ENCODE data around the gene GALE. TPM values are rescaled to one million over a fixed set of nuclear protein-coding genes. Genes with fewer than 3 reads are reported as not detected.

The GALE gene
- total and polyA plus RNA-seq, 2 of the 13 experiments (the other 11 are each of a cell fraction or from before 2014, with no cell fraction given), result 85.2 to 88.4 TPM

GRCh38 chr1:23772049-23772853 lies 28.3 kb downstream of the GALE start (continued):
- TF ChIP-seq, protein P1, sequence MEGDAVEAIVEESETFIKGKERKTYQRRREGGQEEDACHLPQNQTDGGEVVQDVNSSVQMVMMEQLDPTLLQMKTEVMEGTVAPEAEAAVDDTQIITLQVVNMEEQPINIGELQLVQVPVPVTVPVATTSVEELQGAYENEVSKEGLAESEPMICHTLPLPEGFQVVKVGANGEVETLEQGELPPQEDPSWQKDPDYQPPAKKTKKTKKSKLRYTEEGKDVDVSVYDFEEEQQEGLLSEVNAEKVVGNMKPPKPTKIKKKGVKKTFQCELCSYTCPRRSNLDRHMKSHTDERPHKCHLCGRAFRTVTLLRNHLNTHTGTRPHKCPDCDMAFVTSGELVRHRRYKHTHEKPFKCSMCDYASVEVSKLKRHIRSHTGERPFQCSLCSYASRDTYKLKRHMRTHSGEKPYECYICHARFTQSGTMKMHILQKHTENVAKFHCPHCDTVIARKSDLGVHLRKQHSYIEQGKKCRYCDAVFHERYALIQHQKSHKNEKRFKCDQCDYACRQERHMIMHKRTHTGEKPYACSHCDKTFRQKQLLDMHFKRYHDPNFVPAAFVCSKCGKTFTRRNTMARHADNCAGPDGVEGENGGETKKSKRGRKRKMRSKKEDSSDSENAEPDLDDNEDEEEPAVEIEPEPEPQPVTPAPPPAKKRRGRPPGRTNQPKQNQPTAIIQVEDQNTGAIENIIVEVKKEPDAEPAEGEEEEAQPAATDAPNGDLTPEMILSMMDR (CRISPR knock-in tag; IDR thresholded peaks at IDR 0.05), result peak; percentile 95
- no peak for TF ChIP-seq GMEB2 (CRISPR knock-in tag; IDR thresholded peaks at IDR 0.05; ENCODE audit: low read depth)
- TF ChIP-seq THYN1 (CRISPR knock-in tag; IDR thresholded peaks at IDR 0.05; ENCODE audit: borderline replicate concordance, low read depth), result no peak
- no peak for TF ChIP-seq ZNF550 (CRISPR knock-in tag; IDR thresholded peaks at IDR 0.05; ENCODE audit: borderline replicate concordance)
- 0 out of 2 replicates have a peak, but pooled peaks have one; percentile 41 for TF ChIP-seq RNF219 (CRISPR knock-in tag; IDR thresholded peaks at IDR 0.05)
- TF ChIP-seq, protein P2, sequence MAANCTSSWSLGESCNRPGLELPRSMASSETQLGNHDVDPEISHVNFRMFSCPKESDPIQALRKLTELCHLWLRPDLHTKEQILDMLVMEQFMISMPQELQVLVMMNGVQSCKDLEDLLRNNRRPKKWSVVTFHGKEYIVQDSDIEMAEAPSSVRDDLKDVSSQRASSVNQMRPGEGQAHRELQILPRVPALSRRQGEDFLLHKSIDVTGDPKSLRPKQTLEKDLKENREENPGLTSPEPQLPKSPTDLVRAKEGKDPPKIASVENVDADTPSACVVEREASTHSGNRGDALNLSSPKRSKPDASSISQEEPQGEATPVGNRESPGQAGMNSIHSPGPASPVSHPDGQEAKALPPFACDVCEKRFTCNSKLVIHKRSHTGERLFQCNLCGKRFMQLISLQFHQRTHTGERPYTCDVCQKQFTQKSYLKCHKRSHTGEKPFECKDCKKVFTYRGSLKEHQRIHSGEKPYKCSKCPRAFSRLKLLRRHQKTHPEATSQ (CRISPR knock-in tag; IDR thresholded peaks at IDR 0.05; ENCODE audit: borderline replicate concordance), result no peak
- TF ChIP-seq RAD21 (CRISPR knock-in tag; IDR thresholded peaks at IDR 0.05), result peak; percentile 78
- TF ChIP-seq HNRNPH1 (optimal IDR thresholded peaks at IDR 0.05; ENCODE audit: low read depth, low read length), result no peak
- peak; percentile 78 for TF ChIP-seq SMC3 (IDR thresholded peaks at IDR 0.05; ENCODE audit: low read length)
- no peak for TF ChIP-seq ZNF460 (CRISPR knock-in tag; IDR thresholded peaks at IDR 0.05; ENCODE audit: borderline replicate concordance)
- no peak for TF ChIP-seq ISL2 (CRISPR knock-in tag; IDR thresholded peaks at IDR 0.05)
- no peak for TF ChIP-seq MEF2D (CRISPR knock-in tag; IDR thresholded peaks at IDR 0.05)
- no peak for TF ChIP-seq MAF1 (CRISPR knock-in tag; IDR thresholded peaks at IDR 0.05; ENCODE audit: borderline replicate concordance)
- peak; percentile 30; the same call in 1 of the 2 replicates for TF ChIP-seq ELF3 (CRISPR knock-in tag; IDR thresholded peaks at IDR 0.05)
- TF ChIP-seq SRSF9 (IDR thresholded peaks at IDR 0.05; ENCODE audit: borderline replicate concordance, insufficient read depth, low read depth, low read length, poor library complexity, severe bottlenecking), result no peak
- TF ChIP-seq TEAD3 (CRISPR knock-in tag; optimal IDR thresholded peaks at IDR 0.05; ENCODE audit: borderline replicate concordance), result peak; percentile 39
- peak; percentile 37; the same call in 1 of the 2 replicates for TF ChIP-seq KDM2A (CRISPR knock-in tag; IDR thresholded peaks at IDR 0.05; ENCODE audit: borderline replicate concordance, low read depth)
- no peak for TF ChIP-seq NR2C2 (CRISPR knock-in tag; IDR thresholded peaks at IDR 0.05; ENCODE audit: borderline replicate concordance)
